OCI-LY3 (cell line): ENCODE data around the gene OR1N1.

Source experiments
- EZH2phosphoT487 ChIP-seq: fragments of 200-600 bp; shearing (Covaris generic); IDR thresholded peaks from 2 replicates; pipeline ENCODE4 v1.6.1; 2018; ENCODE audit warnings: antibody characterized with exemption, mixed run types, low read depth
- TF ChIP-seq, protein P1 (sequence below): fragments of 200-600, 300-600 bp; sonication (generic); IDR thresholded peaks from 2 replicates; pipeline ENCODE4 v1.5.1; 2014; ENCODE audit warnings: antibody characterized with exemption, low read length, low read depth

DNA sequence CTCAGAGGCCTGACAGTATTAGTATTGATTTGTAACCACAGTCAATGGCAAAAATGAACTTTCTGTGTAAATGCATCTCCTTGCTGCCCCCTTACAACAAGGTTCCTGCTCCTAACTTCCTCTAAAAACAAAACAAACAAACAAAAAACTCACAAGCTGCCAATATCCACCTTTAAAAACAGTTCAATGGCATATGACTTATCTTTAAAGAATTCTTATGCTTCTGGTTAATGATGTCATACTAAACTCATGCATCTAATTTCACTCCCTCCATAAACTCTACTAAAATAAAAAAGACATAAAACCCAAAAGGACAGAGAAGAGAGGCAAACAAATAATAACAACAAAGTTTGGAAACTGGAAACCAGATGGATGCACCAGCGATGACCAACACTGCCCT is 9.0 kb upstream of the OR1N1 start:
- TF ChIP-seq, protein P1, sequence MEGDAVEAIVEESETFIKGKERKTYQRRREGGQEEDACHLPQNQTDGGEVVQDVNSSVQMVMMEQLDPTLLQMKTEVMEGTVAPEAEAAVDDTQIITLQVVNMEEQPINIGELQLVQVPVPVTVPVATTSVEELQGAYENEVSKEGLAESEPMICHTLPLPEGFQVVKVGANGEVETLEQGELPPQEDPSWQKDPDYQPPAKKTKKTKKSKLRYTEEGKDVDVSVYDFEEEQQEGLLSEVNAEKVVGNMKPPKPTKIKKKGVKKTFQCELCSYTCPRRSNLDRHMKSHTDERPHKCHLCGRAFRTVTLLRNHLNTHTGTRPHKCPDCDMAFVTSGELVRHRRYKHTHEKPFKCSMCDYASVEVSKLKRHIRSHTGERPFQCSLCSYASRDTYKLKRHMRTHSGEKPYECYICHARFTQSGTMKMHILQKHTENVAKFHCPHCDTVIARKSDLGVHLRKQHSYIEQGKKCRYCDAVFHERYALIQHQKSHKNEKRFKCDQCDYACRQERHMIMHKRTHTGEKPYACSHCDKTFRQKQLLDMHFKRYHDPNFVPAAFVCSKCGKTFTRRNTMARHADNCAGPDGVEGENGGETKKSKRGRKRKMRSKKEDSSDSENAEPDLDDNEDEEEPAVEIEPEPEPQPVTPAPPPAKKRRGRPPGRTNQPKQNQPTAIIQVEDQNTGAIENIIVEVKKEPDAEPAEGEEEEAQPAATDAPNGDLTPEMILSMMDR: no peak
- TF ChIP-seq EZH2phosphoT487: no peak
